Neural progenitor cell (in vitro differentiated cells): ENCODE measurements around the gene ZDBF2. TPM values are rescaled to one million over a fixed set of nuclear protein-coding genes. Genes with fewer than 3 reads are reported as not detected.
"Not testable (repeated sequence)": the region's sequence is repeated elsewhere in the genome, so short reads cannot be mapped to it uniquely, and the experiment has no call there.

Experiments used
- DNase-seq: peaks from one replicate; pipeline ENCODE4 v3.0.0-alpha.2; 2016; ENCODE audit warnings: low spot score
- H2AFZ ChIP-seq: fragments of 200-600 bp; sonication (generic); replicated peaks from 2 replicates; pipeline ENCODE4 v1.6.1; 2016; ENCODE audit warnings: antibody characterized with exemption
- H3F3A ChIP-seq: fragments of 200-600 bp; sonication (generic); 2 replicates; pipeline ENCODE4 v1.6.1; 2016; ENCODE audit warnings: antibody characterized with exemption, low read depth
- H3K27ac ChIP-seq: fragments of 200-600 bp; sonication (generic); 2 replicates; pipeline ENCODE4 v1.5.1; 2016; ENCODE audit warnings: mild to moderate bottlenecking
- H3K27me3 ChIP-seq: fragments of 200-600 bp; sonication (generic); 2 replicates; pipeline ENCODE4 v1.6.1; 2016; ENCODE audit warnings: mild to moderate bottlenecking, moderate library complexity
- H3K36me3 ChIP-seq: fragments of 200-600 bp; sonication (generic); 2 replicates; pipeline ENCODE4 v1.5.1; 2016
- H3K4me1 ChIP-seq: fragments of 200-600 bp; sonication (generic); 2 replicates; pipeline ENCODE4 v1.6.1; 2016; ENCODE audit warnings: mixed run types
- H3K4me2 ChIP-seq: fragments of 200-600 bp; sonication (generic); 2 replicates; pipeline ENCODE4 v1.6.1; 2016
- H3K4me3 ChIP-seq: fragments of 200-600 bp; sonication (generic); 2 replicates; pipeline ENCODE4 v1.5.1; 2016
- H3K79me2 ChIP-seq: fragments of 200-600 bp; sonication (generic); 2 replicates; pipeline ENCODE4 v1.6.1; 2016; ENCODE audit warnings: low read depth
- H3K9ac ChIP-seq: fragments of 200-600 bp; sonication (generic); 2 replicates; pipeline ENCODE4 v1.6.1; 2016
- H3K9me3 ChIP-seq: fragments of 200-600 bp; sonication (generic); 2 replicates; pipeline ENCODE4 v1.5.1; 2016; ENCODE audit warnings: low read depth
- H4K20me1 ChIP-seq: fragments of 200-600 bp; sonication (generic); 2 replicates; pipeline ENCODE4 v1.6.1; 2016; ENCODE audit warnings: low read depth
- H3K27ac Mint-ChIP-seq: 3 replicates; pipeline ENCODE4 v1.8.0; 2021; ENCODE audit warnings: mixed read lengths
- H3K27me3 Mint-ChIP-seq: 2 replicates; pipeline ENCODE4 v1.8.0; 2022; ENCODE audit warnings: low read depth, mild to moderate bottlenecking, inconsistent platforms, moderate library complexity, mixed read lengths; ENCODE audit not compliant: insufficient read depth
- H3K36me3 Mint-ChIP-seq: 3 replicates; pipeline ENCODE4 v1.8.0; 2021; ENCODE audit warnings: mixed read lengths
- H3K4me1 Mint-ChIP-seq: 3 replicates; pipeline ENCODE4 v1.8.0; 2021; ENCODE audit warnings: mixed read lengths
- H3K4me3 Mint-ChIP-seq: 3 replicates; pipeline ENCODE4 v1.8.0; 2021; ENCODE audit warnings: mild to moderate bottlenecking, moderate library complexity, mixed read lengths
- H3K9me3 Mint-ChIP-seq: 3 replicates; pipeline ENCODE4 v1.8.0; 2020; ENCODE audit warnings: mixed read lengths
- EZH2 ChIP-seq: fragments of 200-600 bp; sonication (generic); IDR thresholded peaks from 2 replicates; pipeline ENCODE4 v1.6.1; 2017; ENCODE audit warnings: antibody characterized with exemption, mild to moderate bottlenecking, moderate library complexity
- EZH2phosphoT487 ChIP-seq: fragments of 200-600 bp; sonication (generic); IDR thresholded peaks from 2 replicates; pipeline ENCODE4 v1.6.1; 2017; ENCODE audit warnings: antibody characterized with exemption
- small RNA-seq: library from RNA; depleted of rRNA; stranded (forward); fragments of <200 nt; gene quantifications from one replicate; pipeline ENCODE3, GENCODE V24; 2015
- total RNA-seq: library from RNA; depleted of rRNA; stranded (reverse); fragments of >200 nt; gene quantifications from 2 replicates; pipeline ENCODE4 v1.2.3, GENCODE V29; 2015; ENCODE audit warnings: low replicate concordance
- TF ChIP-seq, protein P1 (sequence below): fragments of 200-600 bp; sonication (generic); IDR thresholded peaks from 2 replicates; pipeline ENCODE4 v1.5.1; 2017; ENCODE audit warnings: antibody characterized with exemption, mild to moderate bottlenecking

ZDBF2 gene
- total RNA-seq, 1 donor from 2014 or later = 83.6 TPM

DNA sequence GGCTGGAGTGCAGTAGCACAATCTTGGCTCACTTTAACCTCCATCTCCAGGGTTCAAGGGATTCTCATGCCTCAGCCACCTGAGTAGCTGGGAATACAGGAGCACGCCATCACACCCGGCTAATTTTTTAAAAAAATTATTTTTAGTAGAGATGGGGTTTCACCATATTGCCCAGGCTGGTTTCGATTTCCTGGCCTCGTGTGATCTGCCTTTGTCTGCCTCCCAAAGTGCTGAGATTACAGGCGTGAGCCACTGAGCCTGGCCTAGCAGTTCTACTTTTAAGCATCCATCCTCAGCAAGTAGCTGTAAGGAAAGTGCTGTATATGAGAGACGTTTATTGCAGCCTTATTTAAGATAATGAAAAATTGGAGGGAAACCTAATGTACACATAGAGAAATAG is 79.7 kb downstream of the ZDBF2 start:
- TF ChIP-seq EZH2phosphoT487 = no peak
- TF ChIP-seq EZH2 = no peak
- TF ChIP-seq, protein P1, sequence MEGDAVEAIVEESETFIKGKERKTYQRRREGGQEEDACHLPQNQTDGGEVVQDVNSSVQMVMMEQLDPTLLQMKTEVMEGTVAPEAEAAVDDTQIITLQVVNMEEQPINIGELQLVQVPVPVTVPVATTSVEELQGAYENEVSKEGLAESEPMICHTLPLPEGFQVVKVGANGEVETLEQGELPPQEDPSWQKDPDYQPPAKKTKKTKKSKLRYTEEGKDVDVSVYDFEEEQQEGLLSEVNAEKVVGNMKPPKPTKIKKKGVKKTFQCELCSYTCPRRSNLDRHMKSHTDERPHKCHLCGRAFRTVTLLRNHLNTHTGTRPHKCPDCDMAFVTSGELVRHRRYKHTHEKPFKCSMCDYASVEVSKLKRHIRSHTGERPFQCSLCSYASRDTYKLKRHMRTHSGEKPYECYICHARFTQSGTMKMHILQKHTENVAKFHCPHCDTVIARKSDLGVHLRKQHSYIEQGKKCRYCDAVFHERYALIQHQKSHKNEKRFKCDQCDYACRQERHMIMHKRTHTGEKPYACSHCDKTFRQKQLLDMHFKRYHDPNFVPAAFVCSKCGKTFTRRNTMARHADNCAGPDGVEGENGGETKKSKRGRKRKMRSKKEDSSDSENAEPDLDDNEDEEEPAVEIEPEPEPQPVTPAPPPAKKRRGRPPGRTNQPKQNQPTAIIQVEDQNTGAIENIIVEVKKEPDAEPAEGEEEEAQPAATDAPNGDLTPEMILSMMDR = no peak
- H3K4me3 Mint-ChIP-seq = no peak overlapping the region

DNA sequence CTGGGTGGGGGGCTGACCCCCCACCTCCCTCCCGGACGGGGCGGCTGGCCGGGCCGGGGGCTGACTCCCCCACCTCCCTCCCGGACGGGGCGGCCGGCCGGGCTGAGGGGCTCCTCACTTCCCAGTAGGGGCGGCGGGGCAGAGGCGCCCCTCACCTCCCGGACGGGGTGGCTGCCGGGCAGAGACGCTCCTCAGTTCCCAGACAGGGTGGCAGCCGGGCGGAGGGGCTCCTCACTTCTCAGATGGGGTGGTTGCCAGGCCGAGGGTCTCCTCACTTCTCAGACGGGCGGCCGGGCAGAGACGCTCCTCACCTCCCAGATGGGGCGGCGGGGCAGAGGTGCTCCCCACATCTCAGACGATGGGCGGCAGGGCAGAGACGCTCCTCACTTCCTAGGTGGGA is 82.4 kb downstream of the ZDBF2 start:
- H3K4me1 Mint-ChIP-seq, H4K20me1 ChIP-seq, H3F3A ChIP-seq, H3K27me3 ChIP-seq, H3K36me3 Mint-ChIP-seq, H3K36me3 ChIP-seq, H3K4me1 ChIP-seq, H3K27ac ChIP-seq, H3K9ac ChIP-seq, H3K27me3 Mint-ChIP-seq, H3K27ac Mint-ChIP-seq, H3K79me2 ChIP-seq, H3K4me3 Mint-ChIP-seq, H3K4me2 ChIP-seq, H3K4me3 ChIP-seq, H3K9me3 ChIP-seq, DNase-seq, H2AFZ ChIP-seq: not testable (repeated sequence)
- H3K9me3 Mint-ChIP-seq = peaks cover 19% of the 10 kb centered on the region

More for the DNA sequence above, 79.7 kb downstream of the ZDBF2 start:
- no peaks in the 10 kb centered on the region for H3K4me1 ChIP-seq
- peaks cover 9% of the 10 kb centered on the region for H3K9me3 ChIP-seq
- H3K9me3 Mint-ChIP-seq = peaks cover 29% of the 10 kb centered on the region
- H3K27me3 ChIP-seq = no peaks in the 10 kb centered on the region
- H3K9ac ChIP-seq = no peak overlapping the region
- H4K20me1 ChIP-seq = no peaks in the 10 kb centered on the region
- H3K27ac Mint-ChIP-seq = no peak overlapping the region
- H3K4me3 ChIP-seq = no peak overlapping the region
- H3K27ac ChIP-seq = no peak overlapping the region
- H3K4me1 Mint-ChIP-seq = peaks cover 2% of the 10 kb centered on the region
- H3K79me2 ChIP-seq = no peaks in the 10 kb centered on the region
- no peak overlapping the region for H2AFZ ChIP-seq
- no peaks in the 10 kb centered on the region for H3K36me3 ChIP-seq
- no peaks in the 10 kb centered on the region for H3F3A ChIP-seq
- no peak for DNase-seq
- peaks cover 7% of the 10 kb centered on the region for H3K36me3 Mint-ChIP-seq
- H3K4me2 ChIP-seq = no peak overlapping the region
- peaks cover 6% of the 10 kb centered on the region for H3K27me3 Mint-ChIP-seq

DNA sequence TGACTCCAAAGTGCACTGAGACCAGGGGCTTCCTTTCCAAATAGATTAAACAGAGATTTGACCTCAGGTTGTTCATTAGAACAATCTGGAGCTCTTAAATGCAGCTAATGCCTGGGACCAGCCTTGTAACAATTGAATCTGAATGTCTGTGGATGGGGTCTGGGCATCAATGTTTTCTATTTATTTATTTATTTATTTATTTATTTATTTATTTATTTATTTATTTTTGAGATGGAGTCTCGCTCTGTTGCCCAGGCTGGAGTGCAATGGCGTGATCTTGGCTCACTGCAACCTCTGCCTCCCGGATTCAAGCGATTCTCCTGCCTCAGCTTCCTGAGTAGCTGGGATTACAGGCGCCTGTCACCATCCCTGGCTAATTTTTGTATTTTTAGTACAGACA is 86.4 kb downstream of the ZDBF2 start:
- not testable (repeated sequence) for H3K9ac ChIP-seq, H3K4me2 ChIP-seq, H3K27me3 Mint-ChIP-seq, H3K79me2 ChIP-seq, H4K20me1 ChIP-seq, H3K4me3 ChIP-seq, H3K4me1 ChIP-seq, H3F3A ChIP-seq, DNase-seq, H3K27me3 ChIP-seq, H3K27ac Mint-ChIP-seq, H3K27ac ChIP-seq, H3K36me3 Mint-ChIP-seq, H3K4me1 Mint-ChIP-seq, H3K9me3 ChIP-seq, H2AFZ ChIP-seq, H3K36me3 ChIP-seq, H3K4me3 Mint-ChIP-seq
- H3K9me3 Mint-ChIP-seq = peaks cover 19% of the 10 kb centered on the region

DNA sequence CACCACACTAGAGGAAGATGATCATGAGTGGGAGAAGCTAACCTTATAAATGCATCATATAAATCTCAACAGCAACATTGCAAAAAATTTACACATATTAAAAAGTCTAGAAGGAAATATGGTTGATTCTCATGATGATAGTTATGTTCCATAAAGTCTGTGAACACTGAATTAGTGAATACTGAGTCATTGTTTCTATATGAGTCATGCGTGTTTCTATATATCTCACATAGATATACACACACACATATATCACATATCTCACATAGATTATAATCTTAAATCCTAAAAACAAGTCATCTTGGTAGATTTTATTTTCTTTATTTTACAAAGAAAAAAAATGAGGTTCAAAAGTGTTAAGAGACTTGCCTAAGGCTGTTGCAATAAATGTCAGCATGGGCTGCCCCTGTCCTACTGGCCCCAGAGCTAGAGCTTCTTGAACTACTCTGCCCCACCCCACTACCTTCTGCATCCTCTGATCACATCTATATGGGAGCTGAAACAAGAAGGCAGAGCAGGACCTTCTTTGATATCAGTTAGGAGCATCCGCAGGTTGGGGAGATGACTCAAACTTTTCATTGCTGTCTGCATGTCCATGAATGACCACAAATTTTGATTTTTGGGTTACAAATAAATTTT is 87.1 kb downstream of the ZDBF2 start:
- no peak overlapping the region for H3K4me3 ChIP-seq
- H3K4me2 ChIP-seq = no peak overlapping the region
- H3F3A ChIP-seq = no peaks in the 10 kb centered on the region
- Mint-ChIP-seq H3K4me3 (no peak overlapping the region), H3K9me3 (peaks cover 19% of the 10 kb centered on the region), H3K36me3 (no peaks in the 10 kb centered on the region), H3K27ac (no peak overlapping the region), H3K27me3 (peaks cover 6% of the 10 kb centered on the region), H3K4me1 (no peaks in the 10 kb centered on the region)
- DNase-seq = no peak
- H3K9me3 ChIP-seq = peaks cover 7% of the 10 kb centered on the region
- H3K27ac ChIP-seq = no peak overlapping the region
- H3K9ac ChIP-seq = no peak overlapping the region
- H3K27me3 ChIP-seq = no peaks in the 10 kb centered on the region
- H3K4me1 ChIP-seq = no peaks in the 10 kb centered on the region
- no peaks in the 10 kb centered on the region for H3K36me3 ChIP-seq
- H3K79me2 ChIP-seq = no peaks in the 10 kb centered on the region
- no peak for TF ChIP-seq EZH2phosphoT487
- H4K20me1 ChIP-seq = no peaks in the 10 kb centered on the region
- no peak overlapping the region for H2AFZ ChIP-seq

Small RNA genes lying within 50 kb of the gene (small RNA-seq; reads per million reads assigned to genes)
- gene HMGN1P6 (not detected), gene RN7SKP260 (not detected)

Other genes starting within 250 kb of the ZDBF2 start
- 8.1 and 11.3 TPM in 2 replicates for gene INO80D, start 188.5 kb upstream of the ZDBF2 start, total RNA-seq
- 110 and 115 TPM in 2 replicates for gene NDUFS1, start 115.2 kb upstream of the ZDBF2 start, total RNA-seq
- gene EEF1B2, start 114.8 kb upstream of the ZDBF2 start, total RNA-seq = 671 and 807 TPM in 2 replicates
- gene ADAM23, start 168.9 kb downstream of the ZDBF2 start, total RNA-seq = 17.2 and 19.4 TPM in 2 replicates